ENCODE measurements around the gene LAMTOR1. TPM values are rescaled to one million over a fixed set of nuclear protein-coding genes. Genes with fewer than 3 reads are reported as not detected.

Gene LAMTOR1
- total RNA-seq, 1 experiment from 2014 or later = 96.3 TPM

DNA sequence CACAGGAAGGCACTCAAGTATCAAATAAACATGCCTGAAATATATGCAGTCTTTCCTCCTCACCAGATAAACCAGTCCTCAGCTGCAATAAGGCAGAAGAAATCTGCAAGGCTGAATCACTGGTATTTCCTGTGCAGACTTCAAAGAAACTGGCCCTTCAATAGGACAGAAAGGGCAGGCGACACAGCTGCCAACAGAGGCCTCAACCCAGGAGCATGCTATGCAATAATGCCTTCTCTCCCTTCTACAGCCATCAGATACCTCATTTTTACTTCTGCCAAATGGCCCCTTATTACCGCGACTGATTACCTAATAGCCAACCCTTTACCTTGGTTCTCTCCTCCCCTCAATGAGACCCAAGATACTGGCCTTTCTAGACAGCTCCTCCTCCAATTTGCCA, 30.7 kb downstream of the LAMTOR1 start:
- Histone ChIP-seq H3K14ac (ENCODE audit: insufficient read depth, low read length) (no peak overlapping the region), H4K20me1 (ENCODE audit: control insufficient read depth, insufficient read depth, insufficient read length) (no peaks in the 10 kb centered on the region), H3K4me2 (ENCODE audit: insufficient read depth, insufficient read length, low read length) (no peak overlapping the region), H2BK15ac (ENCODE audit: low read depth, low read length) (no peak overlapping the region), H4K8ac (replicated peaks; ENCODE audit: insufficient read length, low read depth, low read length) (no peak overlapping the region), H2AK5ac (ENCODE audit: insufficient read length, low read length) (no peak overlapping the region), H3K27me3 (ENCODE audit: insufficient read depth, low read length) (no peaks in the 10 kb centered on the region), H2BK12ac (ENCODE audit: insufficient read length, low read depth, low read length) (no peak overlapping the region), H3K9ac (ENCODE audit: extremely low read depth, insufficient read length, low read length) (no peak overlapping the region), H3K18ac (ENCODE audit: insufficient read length, low read depth, low read length) (no peak overlapping the region), H2BK20ac (ENCODE audit: low read depth, low read length, poor library complexity, severe bottlenecking) (no peak overlapping the region), H2BK120ac (ENCODE audit: low read depth, low read length, poor library complexity, severe bottlenecking) (no peak overlapping the region), H3K23ac (ENCODE audit: insufficient read length, low read depth, low read length) (no peak overlapping the region), H3K79me1 (ENCODE audit: insufficient read depth, low read depth, low read length, poor library complexity, severe bottlenecking) (peaks cover 4% of the 10 kb centered on the region), H4K91ac (ENCODE audit: insufficient read length, low read depth, low read length) (no peak overlapping the region), H3T11ph (ENCODE audit: low read length) (no peak overlapping the region), H3K9me3 (ENCODE audit: control insufficient read depth, low read depth, low read length) (no peaks in the 10 kb centered on the region), H4K5ac (ENCODE audit: insufficient read length, low read depth, low read length) (no peak overlapping the region), H2BK5ac (ENCODE audit: insufficient read length, low read length) (no peak overlapping the region), H3K79me2 (ENCODE audit: insufficient read depth, low read length) (peaks cover 5% of the 10 kb centered on the region; the same call in 1 of the 2 replicates), H3K56ac (ENCODE audit: insufficient read length, low read depth, low read length) (no peak overlapping the region), H3K4ac (ENCODE audit: low read depth, low read length) (no peak overlapping the region), H2AFZ (ENCODE audit: low read length) (no peak overlapping the region), H3K23me2 (ENCODE audit: insufficient read length, low read depth, low read length, poor library complexity, severe bottlenecking) (no peaks in the 10 kb centered on the region), H3K27ac (ENCODE audit: insufficient read length, low read depth, low read length) (no peak overlapping the region), H3K4me1 (ENCODE audit: insufficient read depth, low read length) (peaks cover 5% of the 10 kb centered on the region; the same call in 1 of the 2 replicates)
- H3K4me1 Mint-ChIP-seq = peaks cover 45 to 58% of the 10 kb centered on the region in 2 experiments
- no CpG with 5 or more reads among the region's 3 CpGs for WGBS (ENCODE audit: extremely low coverage, insufficient read length, low lambda C conversion rate)
- peaks cover 3 to 32% (median 28%) of the 10 kb centered on the region in 3 experiments for H3K36me3 Mint-ChIP-seq (ENCODE audit: insufficient read depth in 1 of 3, low read depth in 3 of 3)
- TF ChIP-seq, protein P1, sequence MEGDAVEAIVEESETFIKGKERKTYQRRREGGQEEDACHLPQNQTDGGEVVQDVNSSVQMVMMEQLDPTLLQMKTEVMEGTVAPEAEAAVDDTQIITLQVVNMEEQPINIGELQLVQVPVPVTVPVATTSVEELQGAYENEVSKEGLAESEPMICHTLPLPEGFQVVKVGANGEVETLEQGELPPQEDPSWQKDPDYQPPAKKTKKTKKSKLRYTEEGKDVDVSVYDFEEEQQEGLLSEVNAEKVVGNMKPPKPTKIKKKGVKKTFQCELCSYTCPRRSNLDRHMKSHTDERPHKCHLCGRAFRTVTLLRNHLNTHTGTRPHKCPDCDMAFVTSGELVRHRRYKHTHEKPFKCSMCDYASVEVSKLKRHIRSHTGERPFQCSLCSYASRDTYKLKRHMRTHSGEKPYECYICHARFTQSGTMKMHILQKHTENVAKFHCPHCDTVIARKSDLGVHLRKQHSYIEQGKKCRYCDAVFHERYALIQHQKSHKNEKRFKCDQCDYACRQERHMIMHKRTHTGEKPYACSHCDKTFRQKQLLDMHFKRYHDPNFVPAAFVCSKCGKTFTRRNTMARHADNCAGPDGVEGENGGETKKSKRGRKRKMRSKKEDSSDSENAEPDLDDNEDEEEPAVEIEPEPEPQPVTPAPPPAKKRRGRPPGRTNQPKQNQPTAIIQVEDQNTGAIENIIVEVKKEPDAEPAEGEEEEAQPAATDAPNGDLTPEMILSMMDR (conservative IDR thresholded peaks at IDR 0.05) = no peak
- no peaks in the 10 kb centered on the region for H3K27me3 Mint-ChIP-seq (ENCODE audit: low read depth)
- H3K27ac Mint-ChIP-seq = peak overlapping the region; percentile 33 to 65 (median 59); a peak in 4 of 7 replicates
- DNase-seq = no peak
- no peak overlapping the region; a peak in 1 of 5 replicates for H3K4me3 Mint-ChIP-seq
- no peaks in the 10 kb centered on the region for H3K9me3 Mint-ChIP-seq

Data from H9 (cell line).